MCF 10A (cell line): ENCODE measurements around the gene ZMYND8. TPM values are rescaled to one million over a fixed set of nuclear protein-coding genes. Genes with fewer than 3 reads are reported as not detected.
A peak's percentile ranks its signal among the peaks of the same experiment; 100 is the strongest.

ENCODE experiments used
- BruUV-seq: library from RNA; stranded (reverse); fragments of 400-500 nt; replicated peaks from 2 replicates; lab custom pipeline; 2021; lab: Mats Ljungman, UMichigan
- CTCF ChIA-PET: fragments of 300-600 bp; sonication (Branson Sonifier 250); formaldehyde crosslinking; extraction: SDS; loops from one replicate; lab custom pipeline; 2021; ENCODE audit warnings: antibody characterized with exemption, inconsistent platforms; lab: Yijun Ruan, JAX
- POLR2A ChIA-PET: fragments of 300-600, 350-650 bp; sonication (Branson Sonifier 250); formaldehyde crosslinking; extraction: SDS; loops from one replicate; lab custom pipeline; 2020; ENCODE audit warnings: antibody characterized with exemption, inconsistent platforms; lab: Yijun Ruan, JAX
- DNase-seq: peaks from one replicate; pipeline ENCODE4 v3.0.0-alpha.2; 2018; ENCODE audit not compliant: unreplicated experiment
- H3K27ac Mint-ChIP-seq: one replicate; pipeline ENCODE4 v1.8.0; 2022; ENCODE audit warnings: mild to moderate bottlenecking, low read depth, mixed read lengths; ENCODE audit not compliant: unreplicated experiment
- H3K27me3 Mint-ChIP-seq: one replicate; pipeline ENCODE4 v1.8.0; 2022; ENCODE audit warnings: mixed read lengths; ENCODE audit not compliant: insufficient read depth, unreplicated experiment
- H3K36me3 Mint-ChIP-seq: one replicate; pipeline ENCODE4 v1.8.0; 2022; ENCODE audit warnings: mild to moderate bottlenecking, moderate library complexity, mixed read lengths; ENCODE audit not compliant: insufficient read depth, unreplicated experiment
- H3K4me1 Mint-ChIP-seq: one replicate; pipeline ENCODE4 v1.8.0; 2022; ENCODE audit warnings: mixed read lengths; ENCODE audit not compliant: insufficient read depth, unreplicated experiment
- H3K4me3 Mint-ChIP-seq: one replicate; pipeline ENCODE4 v1.8.0; 2022; ENCODE audit warnings: mild to moderate bottlenecking, moderate library complexity, mixed read lengths; ENCODE audit not compliant: unreplicated experiment
- H3K9me3 Mint-ChIP-seq: one replicate; pipeline ENCODE4 v1.8.0; 2022; ENCODE audit warnings: mixed read lengths; ENCODE audit not compliant: unreplicated experiment
- CTCF ChIP-seq: fragments of 200-600 bp; IDR thresholded peaks from one replicate; pipeline ENCODE4 v1.8.0; 2022; ENCODE audit warnings: antibody characterized with exemption, mild to moderate bottlenecking; ENCODE audit not compliant: unreplicated experiment
- intact Hi-C: fragments of 100-400 bp; cut with micrococcal nuclease; formaldehyde crosslinking; loops from 2 replicates; pipeline ENCODE4 v1.14.1; 2022
- total RNA-seq: library from RNA; stranded (reverse); gene quantifications from 2 replicates; pipeline ENCODE4 v1.2.3, GENCODE V29; 2022

Gene ZMYND8
- total RNA-seq, 1 experiment from 2014 or later = 127 TPM

DNA sequence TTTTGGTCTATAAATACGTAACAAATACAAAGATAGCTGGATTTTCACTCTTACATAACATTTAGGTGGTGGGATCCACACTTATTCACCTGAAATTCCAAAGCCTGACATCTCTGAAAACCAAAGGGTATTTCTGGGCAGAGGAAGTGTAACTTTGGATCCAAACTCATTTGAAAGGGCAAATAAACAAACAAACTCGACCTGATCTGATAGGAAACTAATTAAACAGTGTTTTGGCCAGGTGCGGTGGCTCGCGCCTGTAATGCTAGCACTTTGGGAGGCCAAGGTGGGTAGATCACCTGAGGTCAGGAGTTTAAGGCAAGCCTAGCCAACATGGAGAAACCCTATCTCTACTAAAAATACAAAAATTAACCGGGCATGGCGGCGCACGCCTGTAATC lies 128.9 kb downstream of the ZMYND8 start:
- no peak overlapping the region for H3K27ac Mint-ChIP-seq
- intact Hi-C loops = no loop called here
- H3K27me3 Mint-ChIP-seq = no peaks in the 10 kb centered on the region
- H3K4me1 Mint-ChIP-seq = no peaks in the 10 kb centered on the region
- no peaks in the 10 kb centered on the region for H3K9me3 Mint-ChIP-seq
- ChIA-PET POLR2A (interaction anchor here (0.7 to 2.5 kb wide), 3 partner anchors 112 to 487 kb away, joined by 3 to 6 read pairs (median 3); no protein-coding TSS in a partner anchor), CTCF (interaction anchor here (0.6 to 2.0 kb wide), 6 partner anchors 46 to 475 kb away, joined by 3 to 9 read pairs (median 3); no protein-coding TSS in a partner anchor)
- no peak for DNase-seq
- H3K4me3 Mint-ChIP-seq = no peak overlapping the region
- BruUV-seq = no TSS peak
- peaks cover 100% of the 10 kb centered on the region for H3K36me3 Mint-ChIP-seq
- no peak for TF ChIP-seq CTCF

GRCh38 chr20:47227119-47227518 lies 129.4 kb downstream of the ZMYND8 start:
- no peak overlapping the region for H3K4me3 Mint-ChIP-seq
- intact Hi-C loops = no loop called here
- ChIA-PET POLR2A (interaction anchor here (0.9 kb wide), 1 partner anchor 113 kb away, joined by 3 read pairs; no protein-coding TSS in a partner anchor), CTCF (interaction anchor here (0.6 to 2.0 kb wide), 5 partner anchors 47 to 475 kb away, joined by 3 to 9 read pairs (median 3); no protein-coding TSS in a partner anchor)
- H3K27me3 Mint-ChIP-seq = no peaks in the 10 kb centered on the region
- BruUV-seq = no TSS peak
- no peaks in the 10 kb centered on the region for H3K9me3 Mint-ChIP-seq
- H3K4me1 Mint-ChIP-seq = no peaks in the 10 kb centered on the region
- H3K36me3 Mint-ChIP-seq = peaks cover 100% of the 10 kb centered on the region
- TF ChIP-seq CTCF = no peak
- DNase-seq = no peak
- no peak overlapping the region for H3K27ac Mint-ChIP-seq

- Mint-ChIP-seq H3K36me3 (peaks cover 100% of the 10 kb centered on the region), H3K27ac (no peak overlapping the region), H3K9me3 (no peaks in the 10 kb centered on the region), H3K4me3 (no peak overlapping the region), H3K27me3 (no peaks in the 10 kb centered on the region), H3K4me1 (no peaks in the 10 kb centered on the region)
- TF ChIP-seq CTCF = no peak
- DNase-seq = no peak
- no TSS peak for BruUV-seq
- ChIA-PET POLR2A (interaction anchor here (0.5 to 0.6 kb wide), 2 partner anchors 426 to 470 kb away, joined by 3 read pairs; no protein-coding TSS in a partner anchor), CTCF (interaction anchor here (1.4 to 2.0 kb wide), 2 partner anchors 20 to 158 kb away, joined by 3 to 9 read pairs; no protein-coding TSS in a partner anchor)
- intact Hi-C loops = no loop called here
These were observed 131.0 kb downstream of the ZMYND8 start for GRCh38 chr20:47225458-47225857.

- Mint-ChIP-seq H3K4me3 (no peak overlapping the region), H3K27me3 (no peaks in the 10 kb centered on the region), H3K9me3 (no peaks in the 10 kb centered on the region), H3K27ac (peak overlapping the region; percentile 48), H3K36me3 (peaks cover 100% of the 10 kb centered on the region), H3K4me1 (no peaks in the 10 kb centered on the region)
- BruUV-seq = no TSS peak
- CTCF ChIA-PET = interaction anchor here (1.0 to 1.4 kb wide), 3 partner anchors 11 to 153 kb away, joined by 3 to 8 read pairs (median 3); no protein-coding TSS in a partner anchor
- intact Hi-C loops = no loop called here
- POLR2A ChIA-PET = interaction anchor here (0.5 to 1.1 kb wide), 2 partner anchors 129 to 469 kb away, joined by 3 to 4 read pairs; no protein-coding TSS in a partner anchor
- TF ChIP-seq CTCF = no peak
- no peak for DNase-seq
These were observed 131.6 kb downstream of the ZMYND8 start for GRCh38 chr20:47224857-47225256.
